Head of caudate nucleus (tissue), 42 donors: ENCODE results near the gene CDC42EP1.
"Not testable (repeated sequence)": the region's sequence is repeated elsewhere in the genome, so short reads cannot be mapped to it uniquely, and the experiment has no call there.

Experiments
- DNase-seq, 42 donors: peaks; one replicate each; pipeline versions ENCODE4 v3.0.0 to v3.0.0-alpha.2; 2020 to 2021; ENCODE audit warnings: mixed read lengths in 7 of 42
- intact Hi-C: fragments of 100-400 bp; cut with DNase I; formaldehyde crosslinking; loops from one replicate; pipeline ENCODE4 v1.15.0; 2022

Gene CDC42EP1

DNA sequence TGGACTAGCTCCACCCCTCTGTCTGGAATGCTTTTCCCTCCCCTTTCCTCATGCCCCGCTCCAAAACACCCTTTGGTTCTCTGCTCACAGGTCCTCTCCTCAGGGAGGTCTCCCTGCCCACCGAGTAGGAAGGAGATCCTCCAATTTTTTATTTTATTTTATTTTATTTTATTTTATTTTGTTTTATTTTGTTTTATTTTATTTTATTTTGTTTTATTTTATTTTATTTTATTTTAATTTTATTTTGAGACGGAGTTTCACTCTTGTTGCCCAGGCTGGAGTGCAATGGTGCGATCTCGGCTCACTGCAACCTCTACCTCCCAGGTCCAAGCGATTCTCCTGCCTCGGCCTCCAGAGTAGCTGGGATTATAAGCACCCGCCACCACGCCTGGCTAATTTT is 32.3 kb upstream of the CDC42EP1 start:
- DNase-seq, intact Hi-C loops: not testable (repeated sequence)

DNA sequence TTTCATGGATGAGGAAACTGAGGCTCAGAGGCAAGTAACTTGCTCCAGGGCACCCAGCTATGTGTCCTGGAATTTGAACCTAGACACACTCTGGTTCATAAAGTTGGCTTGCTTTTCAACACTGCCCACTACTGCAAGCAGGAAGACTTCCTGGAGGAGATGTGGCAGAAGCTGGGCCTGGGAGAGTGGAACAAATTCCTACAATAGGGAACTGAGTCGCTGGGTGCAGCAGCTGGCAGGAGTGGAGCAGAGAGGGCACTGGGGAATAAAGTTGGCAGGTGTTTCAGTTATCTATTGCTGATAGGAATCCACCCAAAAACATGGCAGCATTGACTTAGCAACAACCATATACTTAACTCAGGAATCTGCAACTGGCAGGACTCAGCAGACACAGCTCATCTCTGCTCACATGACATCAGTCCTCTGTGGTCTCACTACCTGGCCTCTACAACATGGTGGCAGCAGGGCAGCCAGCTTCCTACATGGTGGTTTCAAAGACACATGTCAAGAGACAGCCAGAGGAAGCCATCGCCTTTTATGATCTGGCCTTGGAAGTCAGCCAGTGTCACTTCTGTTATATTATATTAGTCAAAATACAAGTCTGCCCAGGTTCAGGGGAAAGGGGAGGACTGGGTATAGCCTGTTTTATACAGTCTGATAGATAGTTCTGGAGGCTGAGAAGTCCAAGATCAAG is 30.5 kb upstream of the CDC42EP1 start:
- no peak for DNase-seq
- intact Hi-C loops: no loop called here

- no peak for DNase-seq
- intact Hi-C loops: no loop called here
Measured at GRCh38 chr22:37533995-37534394, 26.3 kb upstream of the CDC42EP1 start.

DNA sequence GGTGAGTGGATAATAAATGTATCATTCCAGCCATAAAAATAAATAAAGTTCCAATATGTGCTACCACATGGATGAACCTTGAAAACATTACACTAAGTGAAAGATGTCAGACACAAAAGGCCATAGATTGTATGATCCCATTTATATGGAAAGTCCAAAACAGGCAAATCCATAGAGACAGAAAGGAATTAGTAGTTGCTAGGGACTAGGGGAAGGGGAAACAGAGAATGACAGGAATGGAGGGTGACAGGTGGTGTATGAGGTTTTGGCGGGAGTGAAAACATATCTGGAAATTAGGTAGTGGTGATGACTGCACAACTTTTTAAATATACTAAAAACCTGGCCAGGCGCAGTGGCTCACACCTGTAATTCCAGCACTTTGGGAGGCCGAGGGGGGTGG is 25.8 kb upstream of the CDC42EP1 start:
- intact Hi-C loops: no loop called here
- DNase-seq: no peak

GRCh38 chr22:37535159-37535558 is 25.1 kb upstream of the CDC42EP1 start:
- intact Hi-C loops: no loop called here
- no peak for DNase-seq

DNA sequence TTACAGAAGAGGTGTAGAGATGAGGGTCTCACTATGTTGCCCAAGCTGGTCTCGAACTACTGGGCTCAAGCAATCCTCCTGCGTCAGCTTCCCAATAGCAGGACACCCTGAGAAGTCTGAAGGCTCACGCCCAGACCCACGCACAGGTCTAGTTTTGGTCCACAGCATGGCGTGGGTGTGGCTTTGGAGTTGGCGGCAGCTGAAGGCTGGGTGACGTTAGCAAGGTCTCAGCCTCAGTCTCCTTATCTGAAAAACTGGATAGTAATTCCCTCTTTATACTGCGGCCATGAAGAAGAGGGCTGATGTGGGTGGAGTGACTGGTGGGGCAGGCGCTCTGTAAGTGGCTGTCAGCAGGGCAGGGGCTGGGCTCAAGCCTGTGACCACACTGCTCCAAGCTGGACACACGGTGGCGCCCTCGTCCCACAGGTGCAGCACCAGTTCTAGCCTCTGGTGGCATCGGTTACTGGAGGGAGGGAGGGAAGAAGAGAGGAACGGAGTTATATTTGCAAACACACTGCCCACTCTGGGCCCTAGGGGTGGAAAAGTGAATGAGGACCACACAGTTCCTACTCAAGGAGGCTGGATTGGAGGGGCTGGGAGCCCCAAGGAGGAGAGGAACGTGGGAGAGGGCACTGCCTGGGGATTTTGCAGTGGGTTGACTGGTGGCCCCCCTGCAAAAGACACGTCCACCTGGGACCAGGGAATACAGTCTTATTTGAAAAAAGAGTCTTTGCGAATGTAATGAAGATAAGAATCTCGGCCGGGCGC is 21.5 kb upstream of the CDC42EP1 start:
- peak; percentile 82 to 97 (median 94) for DNase-seq
- intact Hi-C loops: loop anchor here (2.0 kb wide), 1 partner anchor 54 kb away; no protein-coding TSS in a partner anchor

GRCh38 chr22:37539790-37540189 is 20.5 kb upstream of the CDC42EP1 start:
- not testable (repeated sequence) for DNase-seq
- intact Hi-C loops: loop anchor here (2.0 kb wide), 1 partner anchor 53 kb away; no protein-coding TSS in a partner anchor

GRCh38 chr22:37542416-37542815 is 17.9 kb upstream of the CDC42EP1 start:
- intact Hi-C loops, DNase-seq: not testable (repeated sequence)

DNA sequence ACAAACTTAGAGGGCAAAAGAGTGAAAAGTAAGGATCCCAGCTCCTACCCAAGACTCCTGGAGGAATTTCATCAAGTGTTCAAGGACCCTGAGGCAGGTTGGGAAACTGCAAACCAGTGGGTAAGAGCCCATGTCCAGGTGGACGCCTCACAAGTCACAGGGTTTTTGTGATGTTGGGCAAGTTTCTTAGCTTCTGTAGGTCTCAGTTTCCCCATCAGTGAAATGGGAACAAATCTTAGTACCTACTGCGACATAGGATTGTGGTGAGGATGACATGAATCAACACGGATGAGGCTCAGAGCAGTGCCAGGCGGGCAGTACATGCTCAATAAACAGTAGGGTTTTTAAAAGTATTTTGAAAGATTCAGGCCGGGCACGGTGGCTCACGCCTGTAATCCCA is 17.3 kb upstream of the CDC42EP1 start:
- intact Hi-C loops: no loop called here
- DNase-seq: no peak

DNA sequence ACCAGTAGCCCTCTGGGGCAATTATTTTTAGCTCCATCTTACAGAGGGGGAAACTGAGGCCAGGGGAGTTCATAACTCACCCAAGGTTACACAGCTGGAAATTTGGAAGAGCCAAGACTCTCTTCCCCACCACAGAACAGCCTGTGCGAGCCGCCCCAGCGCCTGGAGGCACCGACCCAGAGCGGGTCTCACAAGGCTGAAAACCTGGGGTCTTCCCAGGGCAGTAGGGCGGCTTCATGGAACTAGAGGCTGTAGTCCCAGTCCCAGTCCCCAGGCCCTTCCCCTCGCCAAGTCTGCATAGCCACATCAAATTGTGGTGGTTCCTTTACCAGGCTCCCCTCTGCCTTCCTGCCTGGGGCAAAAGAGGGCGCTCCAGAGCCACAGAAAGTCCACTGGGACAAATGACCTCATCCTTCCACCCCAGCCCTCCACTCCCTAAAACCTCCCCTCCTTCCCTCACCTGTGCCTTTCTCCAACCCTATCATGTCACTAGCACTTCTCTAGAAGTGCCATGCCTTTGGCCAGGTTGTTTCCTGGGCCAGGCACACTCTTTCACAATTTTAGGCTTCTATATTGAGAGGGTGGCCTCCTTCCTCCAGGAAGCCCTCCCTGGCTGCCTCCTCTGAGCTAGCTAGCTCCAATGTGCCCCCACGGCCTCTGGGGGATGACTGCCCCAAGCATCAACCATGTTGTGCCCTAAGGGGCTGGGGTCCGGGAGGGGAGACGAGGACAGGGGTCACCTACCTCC is 15.2 kb upstream of the CDC42EP1 start:
- intact Hi-C loops: no loop called here
- DNase-seq: peak in 30 of 42 donors; percentile 19 to 86 (median 64)

- DNase-seq: peak in 16 of 42 donors; percentile 35 to 71 (median 54)
- intact Hi-C loops: loop anchor here (2.0 kb wide), 1 partner anchor 21 kb away; no protein-coding TSS in a partner anchor
Measured at GRCh38 chr22:37545703-37546436, 14.4 kb upstream of the CDC42EP1 start.

DNA sequence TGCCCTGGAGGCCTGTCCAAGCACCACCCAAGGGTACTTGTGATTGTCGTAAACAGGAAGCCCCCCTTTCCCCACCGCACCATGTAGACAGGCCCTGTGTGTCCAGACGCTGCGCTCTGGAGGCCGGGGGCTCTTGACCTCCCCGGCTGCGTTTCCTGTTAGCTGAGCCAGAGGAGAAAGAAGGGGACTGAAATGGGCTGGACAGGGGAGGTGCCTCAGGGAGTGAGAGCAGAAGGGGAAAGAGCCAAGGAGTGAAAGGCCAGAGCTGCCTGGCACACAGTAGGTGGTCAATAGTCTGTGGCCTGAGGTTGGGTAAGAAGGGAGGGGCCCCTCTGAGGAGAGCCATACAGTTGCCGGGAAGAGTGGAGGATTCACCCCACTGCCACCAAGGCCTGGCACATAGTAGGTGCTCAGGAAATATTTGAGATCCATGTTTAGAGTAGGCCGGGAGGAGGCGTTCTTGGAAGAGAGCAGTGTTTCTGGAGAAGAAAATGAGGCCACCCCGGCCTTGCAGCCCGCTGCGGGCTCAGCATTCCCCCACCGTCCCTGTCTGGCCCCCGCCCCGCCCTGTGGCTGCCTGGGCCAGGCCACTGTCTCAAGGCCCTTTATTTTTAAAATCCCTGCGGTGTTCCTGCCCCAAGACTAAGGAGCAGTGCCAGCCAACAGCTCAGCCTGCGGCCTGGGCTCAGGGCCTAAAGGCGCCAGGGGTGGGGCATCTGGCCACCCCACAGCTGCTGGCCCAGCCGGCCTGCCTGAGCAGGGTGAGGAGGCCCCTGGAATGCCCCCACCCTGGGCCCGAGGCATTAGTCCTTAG is 13.6 kb upstream of the CDC42EP1 start:
- DNase-seq: peak in 40 of 42 donors; percentile 55 to 87 (median 72)
- intact Hi-C loops: loop anchor here (2.0 kb wide), 1 partner anchor 20 kb away; no protein-coding TSS in a partner anchor

DNA sequence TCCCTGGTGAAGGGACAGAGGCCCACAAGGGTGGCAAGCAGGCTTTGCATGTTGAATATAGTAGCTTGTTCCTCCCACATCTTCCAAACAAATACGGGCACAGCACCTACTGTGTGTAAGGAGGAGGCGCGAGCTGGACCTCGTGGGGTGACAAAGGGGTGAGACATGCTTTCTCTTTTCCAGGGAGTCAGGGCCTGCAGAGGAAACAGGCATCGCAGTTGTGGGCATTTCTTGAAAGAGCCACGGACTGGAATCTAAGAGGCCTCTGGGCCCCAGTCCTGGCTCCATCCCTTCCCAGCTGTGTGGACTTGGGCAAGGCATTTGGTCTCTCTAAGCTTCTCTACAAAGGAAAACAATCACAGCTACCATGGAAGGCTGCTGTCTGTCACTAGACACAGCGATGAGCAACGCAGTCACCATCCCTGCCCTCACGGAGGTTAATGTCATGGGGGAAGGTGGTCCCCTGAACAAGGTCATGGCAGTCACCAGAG is 13.0 kb upstream of the CDC42EP1 start:
- DNase-seq: peak in 4 of 42 donors; percentile 17 to 70 (median 48)
- intact Hi-C loops: loop anchor here (2.0 kb wide), 1 partner anchor 20 kb away; no protein-coding TSS in a partner anchor

- DNase-seq: peak; percentile 68 to 96 (median 86)
- intact Hi-C loops: no loop called here
Measured at GRCh38 chr22:37549704-37550059, 10.6 kb upstream of the CDC42EP1 start.

- intact Hi-C loops, DNase-seq: not testable (repeated sequence)
Measured at GRCh38 chr22:37550921-37551320, 9.4 kb upstream of the CDC42EP1 start.

DNA sequence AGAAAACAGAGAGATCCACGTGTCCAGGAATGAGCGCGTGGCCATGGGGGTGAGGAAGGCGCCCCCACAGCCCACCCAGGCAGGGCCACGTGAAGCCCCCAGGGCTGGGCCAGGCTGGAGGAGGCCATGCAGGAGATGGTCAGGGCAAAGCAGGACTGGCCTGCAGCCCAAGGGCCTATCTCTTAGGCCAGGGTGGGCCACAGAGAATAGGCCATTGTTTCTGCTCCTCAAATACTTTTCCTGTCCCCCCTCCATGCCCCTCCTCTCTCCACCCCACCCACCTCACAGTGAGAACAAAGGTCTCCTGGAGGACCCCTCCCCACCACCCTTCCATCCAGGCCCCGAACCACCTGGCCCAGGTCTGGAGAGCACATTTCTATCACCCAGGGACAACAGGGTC is 8.3 kb upstream of the CDC42EP1 start:
- intact Hi-C loops: no loop called here

GRCh38 chr22:37552524-37553163 is 7.6 kb upstream of the CDC42EP1 start:
- intact Hi-C loops: no loop called here

More for the DNA sequence above, 8.3 kb upstream of the CDC42EP1 start:
- no peak for DNase-seq

More at GRCh38 chr22:37552524-37553163, 7.6 kb upstream of the CDC42EP1 start:
- DNase-seq: no peak
